Thyroid gland (tissue), 4 donors: ENCODE results near the gene ZSWIM8.

Experiments used
- CTCF ChIP-seq, 6 experiments: fragments of 200-600 bp in 3 of 6; fragments of 450-650 bp in 3 of 6; sonication (generic) in 3 of 6; IDR thresholded peaks; one replicate each; pipeline ENCODE4 v1.5.1; 2016 to 2019; ENCODE audit warnings: antibody characterized with exemption in 6 of 6, mild to moderate bottlenecking in 2 of 6, inconsistent platforms in 1 of 6, moderate library complexity in 1 of 6
- POLR2A ChIP-seq, 2 donors: fragments of 450-650 bp; IDR thresholded peaks; one replicate each; pipeline ENCODE4 v1.6.1; 2017; ENCODE audit warnings: antibody characterized with exemption in 2 of 2, mild to moderate bottlenecking in 2 of 2, moderate library complexity in 1 of 2

GRCh38 chr10:73742454-73742734 lies 43.0 kb upstream of the ZSWIM8 start:
- TF ChIP-seq POLR2A (IDR thresholded peaks at IDR 0.05) (no peak), CTCF (IDR thresholded peaks at IDR 0.05) (no peak)
